NCI-H82 treated with DMSO at 0.1 percent for 48 hours (cell line): ENCODE results near the gene CCDC12.
"Not testable (repeated sequence)": the region's sequence is repeated elsewhere in the genome, so short reads cannot be mapped to it uniquely, and the experiment has no call there.

Experiments
- DNase-seq: peaks from one replicate; lab custom pipeline; 2025; ENCODE audit not compliant: unreplicated experiment; lab: John Stamatoyannopoulos, UW

Gene CCDC12

GRCh38 chr3:46926039-46926438, 50.5 kb downstream of the CCDC12 start:
- no peak for DNase-seq

- no peak for DNase-seq
These were observed 51.0 kb downstream of the CCDC12 start for GRCh38 chr3:46925585-46925934.

GRCh38 chr3:46924921-46925584, 51.5 kb downstream of the CCDC12 start:
- DNase-seq, result no peak

- no peak for DNase-seq
These were observed 52.8 kb downstream of the CCDC12 start for GRCh38 chr3:46923559-46924350.

- DNase-seq, result no peak
These were observed 53.5 kb downstream of the CCDC12 start for GRCh38 chr3:46922871-46923558.

- DNase-seq, result no peak
These were observed 54.1 kb downstream of the CCDC12 start for GRCh38 chr3:46922426-46922825.

GRCh38 chr3:46921871-46922271, 54.7 kb downstream of the CCDC12 start:
- DNase-seq, result no peak

- DNase-seq, result no peak
These were observed 55.5 kb downstream of the CCDC12 start for GRCh38 chr3:46921041-46921440.

GRCh38 chr3:46918634-46919033, 57.9 kb downstream of the CCDC12 start:
- DNase-seq, result no peak

- no peak for DNase-seq
These were observed 58.3 kb downstream of the CCDC12 start for GRCh38 chr3:46918202-46918601.

- no peak for DNase-seq
These were observed 59.3 kb downstream of the CCDC12 start for GRCh38 chr3:46917257-46917656.

- DNase-seq, result no peak
These were observed 59.7 kb downstream of the CCDC12 start for GRCh38 chr3:46916799-46917198.

GRCh38 chr3:46916278-46916677, 60.3 kb downstream of the CCDC12 start:
- DNase-seq, result no peak

- no peak for DNase-seq
These were observed 61.2 kb downstream of the CCDC12 start for GRCh38 chr3:46915297-46915822.

- DNase-seq, result no peak
These were observed 61.7 kb downstream of the CCDC12 start for GRCh38 chr3:46914849-46915248.

GRCh38 chr3:46913644-46914043, 62.9 kb downstream of the CCDC12 start:
- no peak for DNase-seq

GRCh38 chr3:46912986-46913385, 63.6 kb downstream of the CCDC12 start:
- DNase-seq, result no peak

- not testable (repeated sequence) for DNase-seq
These were observed 65.6 kb downstream of the CCDC12 start for GRCh38 chr3:46910914-46911313.

GRCh38 chr3:46910166-46910760, 66.3 kb downstream of the CCDC12 start:
- no peak for DNase-seq

- DNase-seq, result peak; percentile 38
These were observed 66.9 kb downstream of the CCDC12 start for GRCh38 chr3:46909535-46910161.

- no peak for DNase-seq
These were observed 67.5 kb downstream of the CCDC12 start for GRCh38 chr3:46908986-46909534.
